NCI-H1105 treated with DMSO at 0.1 percent for 48 hours (cell line): ENCODE results near the gene HTRA2.

Experiments used
- DNase-seq: peaks from one replicate; lab custom pipeline; 2025; lab: John Stamatoyannopoulos, UW

HTRA2 gene

DNA sequence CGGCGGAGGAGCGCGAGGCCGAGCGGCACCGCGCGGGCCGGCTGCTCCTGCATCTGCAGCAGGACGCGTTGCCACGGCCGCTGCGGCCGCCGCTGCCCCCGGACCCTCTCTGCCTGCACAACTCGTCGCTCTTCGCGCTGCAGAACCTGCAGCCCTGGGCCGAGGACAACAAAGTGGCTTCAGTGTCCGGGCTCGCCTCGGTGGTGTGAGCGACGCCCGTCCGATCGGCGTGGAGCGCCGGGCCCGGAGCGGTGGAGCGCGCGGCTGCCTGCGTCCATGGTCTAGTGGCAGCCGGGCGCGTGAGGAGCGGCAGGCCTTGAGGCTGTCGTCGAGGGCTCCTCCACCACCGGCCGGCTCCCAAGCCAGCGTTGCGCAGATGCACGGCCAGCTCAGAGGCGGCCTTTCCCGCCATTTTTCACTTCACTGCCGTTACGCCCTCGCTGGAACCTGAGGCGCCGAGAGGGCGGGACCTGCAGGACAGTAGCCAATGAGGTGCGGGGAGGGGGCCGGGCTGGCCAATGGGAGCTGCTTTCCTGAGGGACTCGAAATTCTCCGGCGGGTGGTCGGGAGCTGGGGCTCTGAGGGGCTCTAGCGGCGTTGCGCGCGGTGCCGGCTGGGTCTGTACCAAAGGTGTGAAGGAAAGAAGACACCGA is 13.6 kb upstream of the HTRA2 start:
- no peak for DNase-seq

DNA sequence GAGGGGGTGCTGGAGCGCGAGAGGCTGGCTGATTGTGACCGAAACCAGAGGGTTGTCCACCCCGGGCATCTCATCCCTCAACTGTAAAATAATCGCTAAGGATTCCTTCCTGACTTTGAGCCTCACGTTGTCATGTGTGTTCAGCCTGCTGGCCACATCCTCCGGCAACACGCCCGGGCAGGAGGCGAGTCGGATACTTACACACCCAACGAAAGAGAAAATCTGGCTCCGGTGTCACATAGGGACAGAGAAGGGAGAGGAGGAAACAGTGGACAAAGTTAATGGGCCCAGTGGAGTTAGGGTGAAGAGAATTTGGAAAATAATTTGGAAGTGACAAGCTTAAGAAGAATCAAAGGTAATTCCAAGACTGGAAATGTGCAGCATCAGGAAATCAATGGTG is 13.1 kb upstream of the HTRA2 start:
- no peak for DNase-seq

DNA sequence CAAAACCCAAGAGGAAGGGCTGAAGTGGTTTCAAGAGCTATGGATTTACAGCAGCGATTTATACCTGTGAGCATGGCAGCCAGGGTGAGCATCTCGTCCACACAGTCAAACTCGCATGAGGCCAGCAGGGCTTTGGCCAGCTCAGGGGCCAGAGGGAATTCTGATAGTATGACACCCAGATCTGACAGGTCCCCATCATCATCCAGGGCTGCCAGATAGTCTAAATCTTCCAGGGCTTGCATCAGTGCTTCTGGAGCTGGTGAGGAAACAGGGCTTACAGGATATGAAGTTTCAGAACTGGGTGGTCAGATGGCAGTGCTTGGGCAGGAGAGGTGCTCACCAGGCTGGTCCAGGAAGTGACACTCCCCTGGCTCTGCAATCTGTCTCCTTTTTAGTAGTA is 7.2 kb upstream of the HTRA2 start:
- no peak for DNase-seq

DNA sequence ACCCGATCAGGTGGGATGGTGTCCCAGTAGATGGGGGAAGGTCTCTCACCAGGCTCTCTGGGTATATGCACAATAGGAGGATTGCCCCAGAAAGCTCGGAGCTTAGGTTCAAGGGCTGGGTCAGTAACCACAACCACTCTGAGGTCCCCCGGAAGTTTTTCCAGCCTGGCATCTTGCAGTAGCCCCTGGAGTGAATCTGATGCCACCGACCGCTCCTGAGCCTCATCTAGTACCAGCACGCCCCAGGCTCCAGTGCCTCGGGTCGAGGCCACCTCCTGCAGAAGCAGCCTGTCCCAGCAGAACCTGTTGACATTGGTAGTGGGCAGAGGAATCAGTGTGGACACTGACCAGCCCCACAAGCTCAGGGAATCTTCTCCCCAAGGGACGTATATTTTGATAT is 5.7 kb upstream of the HTRA2 start:
- no peak for DNase-seq

GRCh38 chr2:74524955-74525716 is 4.6 kb upstream of the HTRA2 start:
- DNase-seq = no peak

DNA sequence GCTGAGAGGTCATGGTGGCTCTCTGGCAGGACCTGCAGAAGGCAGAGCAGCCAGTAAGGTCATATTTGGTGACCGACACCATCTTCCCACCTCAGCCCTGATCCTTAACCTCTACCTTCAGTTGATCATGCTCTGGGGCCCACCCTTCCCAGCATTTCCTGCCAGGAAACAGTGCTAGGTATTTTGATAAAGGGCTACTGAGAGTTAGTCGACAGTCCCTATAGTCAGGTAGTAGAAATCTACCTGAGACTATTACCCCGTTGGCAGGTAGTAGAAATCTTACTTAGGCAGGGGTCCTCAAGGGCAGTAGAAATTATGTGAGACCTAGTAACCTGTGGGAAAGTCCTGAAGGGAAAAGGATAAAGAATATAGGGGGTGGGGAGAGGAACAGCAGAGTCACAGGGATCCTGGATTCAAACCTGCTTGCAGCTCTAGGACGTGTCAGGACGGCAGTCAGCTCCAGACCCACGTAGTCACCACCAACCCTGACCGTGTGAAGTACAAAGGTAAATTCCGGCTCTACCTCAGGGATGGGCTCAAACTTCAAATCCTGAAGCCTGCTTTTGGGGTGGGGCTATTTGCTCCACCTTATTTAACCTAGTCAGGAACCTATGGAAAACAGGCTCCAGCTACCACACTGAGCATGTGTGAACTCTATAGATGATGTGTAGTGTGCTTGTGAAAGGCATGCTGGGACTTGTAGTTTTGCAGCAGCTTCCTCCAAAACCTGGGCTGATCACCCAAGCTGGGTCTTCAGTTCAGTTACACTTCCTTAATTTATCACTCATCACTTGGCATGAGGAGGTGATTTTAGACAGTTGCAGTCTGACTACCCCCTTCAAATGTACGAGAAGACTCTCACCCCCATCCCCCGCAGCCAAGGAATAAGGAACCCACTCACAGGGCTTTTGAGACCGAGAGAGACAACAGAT is 3.8 kb upstream of the HTRA2 start, which contains the start of gene DQX1:
Gene DQX1, minus strand, starts transcription at position 515 of the 932 bp plus-strand sequence. Its CDS starts 502 bp downstream, at position 13.
- DNase-seq = peak; percentile 9

DNA sequence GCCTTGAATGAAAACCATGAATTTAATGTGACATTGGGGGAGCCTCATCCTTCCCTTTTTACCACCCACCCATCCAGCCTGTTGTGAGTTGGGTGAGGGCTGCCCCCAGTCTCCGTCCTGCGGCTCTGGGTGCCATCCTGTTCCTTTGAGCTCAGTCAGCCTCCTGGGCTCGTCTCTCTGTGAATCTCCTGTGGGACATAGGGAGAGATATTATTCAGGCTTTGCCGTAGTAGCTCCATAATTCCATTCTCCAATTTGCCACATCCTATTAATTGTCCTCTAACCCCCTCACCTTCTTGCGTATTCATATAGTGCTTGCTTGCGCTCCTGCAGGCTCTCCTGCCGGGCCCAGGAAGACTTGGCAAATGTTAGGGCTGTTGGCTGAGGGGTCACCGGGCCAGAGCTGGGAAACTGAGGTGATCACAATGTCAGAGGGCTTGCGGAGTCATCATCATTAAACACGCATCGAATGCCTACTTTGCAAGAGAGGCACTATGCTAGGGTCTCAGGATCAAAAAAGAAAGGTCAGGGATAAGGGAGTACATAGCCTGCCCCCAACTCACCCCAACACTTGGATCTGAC is 3.0 kb upstream of the HTRA2 start:
- no peak for DNase-seq

- no peak for DNase-seq
Measured at GRCh38 chr2:74527741-74528140, 2.0 kb upstream of the HTRA2 start.

- no peak for DNase-seq
Measured at GRCh38 chr2:74528600-74529356, 955 bp upstream of the HTRA2 start.

DNA sequence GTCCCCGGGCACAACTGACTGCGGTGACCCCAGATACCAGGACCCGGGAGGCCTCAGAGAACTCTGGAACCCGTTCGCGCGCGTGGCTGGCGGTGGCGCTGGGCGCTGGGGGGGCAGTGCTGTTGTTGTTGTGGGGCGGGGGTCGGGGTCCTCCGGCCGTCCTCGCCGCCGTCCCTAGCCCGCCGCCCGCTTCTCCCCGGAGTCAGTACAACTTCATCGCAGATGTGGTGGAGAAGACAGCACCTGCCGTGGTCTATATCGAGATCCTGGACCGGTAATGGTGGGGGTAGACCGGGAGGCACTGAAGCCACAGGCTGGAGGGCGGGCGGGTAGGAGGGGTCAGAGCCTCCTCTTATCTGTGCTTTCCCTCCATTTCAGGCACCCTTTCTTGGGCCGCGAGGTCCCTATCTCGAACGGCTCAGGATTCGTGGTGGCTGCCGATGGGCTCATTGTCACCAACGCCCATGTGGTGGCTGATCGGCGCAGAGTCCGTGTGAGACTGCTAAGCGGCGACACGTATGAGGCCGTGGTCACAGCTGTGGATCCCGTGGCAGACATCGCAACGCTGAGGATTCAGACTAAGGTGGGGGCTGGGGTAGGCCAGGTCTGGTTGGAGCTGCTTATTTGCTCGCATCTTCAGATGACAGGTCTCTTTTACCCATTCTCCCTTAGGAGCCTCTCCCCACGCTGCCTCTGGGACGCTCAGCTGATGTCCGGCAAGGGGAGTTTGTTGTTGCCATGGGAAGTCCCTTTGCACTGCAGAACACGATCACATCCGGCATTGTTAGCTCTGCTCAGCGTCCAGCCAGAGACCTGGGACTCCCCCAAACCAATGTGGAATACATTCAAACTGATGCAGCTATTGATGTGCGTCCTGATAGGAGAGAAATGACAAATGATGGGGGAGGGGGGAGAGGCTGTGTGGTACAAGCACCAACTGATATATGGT is 780 bp downstream of the HTRA2 start:
- peak; percentile 10 for DNase-seq

GRCh38 chr2:74531666-74532065 is 1.9 kb downstream of the HTRA2 start:
- DNase-seq = no peak

GRCh38 chr2:74532222-74532621 is 2.5 kb downstream of the HTRA2 start:
- no peak for DNase-seq

- DNase-seq = no peak
Measured at GRCh38 chr2:74533464-74533863, 3.7 kb downstream of the HTRA2 start.

GRCh38 chr2:74534411-74534810 is 4.7 kb downstream of the HTRA2 start:
- no peak for DNase-seq

GRCh38 chr2:74535440-74535965 is 5.8 kb downstream of the HTRA2 start:
- DNase-seq = no peak

DNA sequence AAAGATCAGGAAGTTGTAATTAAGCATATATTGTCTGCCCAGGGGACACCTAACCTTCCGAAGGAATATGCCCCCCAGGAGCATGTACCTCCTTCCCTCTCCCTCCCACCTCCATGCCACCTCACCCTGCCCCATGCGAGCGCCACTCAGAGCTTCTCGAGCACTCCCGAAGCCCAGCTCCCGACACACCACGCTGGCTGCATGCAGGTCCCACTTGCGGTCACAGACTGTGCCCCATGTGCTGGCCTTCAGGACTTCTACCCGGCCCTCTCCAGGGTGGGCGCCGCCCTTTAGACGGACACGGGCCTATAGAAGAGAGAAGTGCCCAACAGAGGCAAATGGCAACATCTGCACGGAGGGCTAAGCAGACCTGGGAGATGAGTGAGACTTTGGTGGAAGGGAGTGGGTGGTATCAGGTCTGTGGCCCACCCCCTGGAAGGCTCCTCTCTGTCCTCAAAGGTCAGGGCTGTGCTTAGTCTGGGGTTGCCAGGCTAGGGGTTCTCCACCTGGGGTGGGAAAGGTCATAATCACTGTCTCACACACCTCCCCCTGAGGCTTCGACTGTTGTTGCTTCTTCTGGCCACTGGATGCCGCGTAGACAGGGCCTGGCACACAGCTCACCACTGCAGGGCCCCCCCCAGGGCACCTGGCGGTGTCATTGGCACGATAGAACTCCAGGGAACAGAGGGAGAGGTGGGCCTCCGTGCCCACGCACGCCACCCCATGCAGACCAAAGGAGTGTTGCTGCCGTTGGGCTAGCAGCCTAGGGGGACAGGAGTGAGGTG is 6.6 kb downstream of the HTRA2 start:
- no peak for DNase-seq

- no peak for DNase-seq
Measured at GRCh38 chr2:74537140-74537539, 7.4 kb downstream of the HTRA2 start.

- DNase-seq = no peak
Measured at GRCh38 chr2:74538881-74539339, 9.2 kb downstream of the HTRA2 start.

DNA sequence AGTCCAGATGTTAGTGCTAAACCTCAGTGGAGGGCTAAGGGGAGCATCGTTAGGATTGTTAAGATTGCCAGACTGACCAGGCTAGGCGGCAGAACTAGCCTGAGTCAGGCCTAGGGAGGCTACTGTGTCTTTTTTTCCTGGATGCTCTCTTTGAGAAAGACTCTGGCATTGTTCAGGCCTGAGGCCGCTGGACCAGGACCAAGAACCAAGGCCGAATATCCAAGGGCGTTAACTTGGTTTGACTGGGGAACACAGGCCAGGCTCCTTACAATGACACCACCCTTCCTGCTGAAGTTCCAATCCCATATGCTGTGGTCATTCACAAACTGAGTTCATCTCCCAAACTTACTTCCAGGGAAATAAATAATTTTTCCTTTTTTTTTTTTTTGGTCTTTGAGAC is 10.6 kb downstream of the HTRA2 start:
- no peak for DNase-seq
